T-helper 17 cell (primary cell): ENCODE results near the gene PIK3C2G. TPM values are rescaled to one million over a fixed set of nuclear protein-coding genes. Genes with fewer than 3 reads are reported as not detected.

Experiments
- ATAC-seq: fragments of 150-1000 bp; cut with Tn5 transposase; 2 replicates; pipeline ENCODE4 v1.10.0; 2021; ENCODE audit warnings: mild to moderate bottlenecking, moderate library complexity
- DNase-seq, 3 donors: peaks; one replicate each; pipeline versions ENCODE4 v3.0.0 to v3.0.0-alpha.2; 2020 to 2021
- H3K9me3 ChIP-seq: one replicate; pipeline ENCODE4 v1.7.0; 2013; ENCODE audit warnings: low read length, mild to moderate bottlenecking; ENCODE audit not compliant: control insufficient read depth, poor library complexity, severe bottlenecking
- H3K27ac Mint-ChIP-seq: one replicate; pipeline ENCODE4 v1.8.0; 2022; ENCODE audit warnings: mild to moderate bottlenecking, moderate library complexity, mixed read lengths
- H3K27me3 Mint-ChIP-seq: one replicate; pipeline ENCODE4 v1.8.0; 2022; ENCODE audit warnings: mixed read lengths
- H3K36me3 Mint-ChIP-seq: one replicate; pipeline ENCODE4 v1.8.0; 2022; ENCODE audit warnings: low read depth, mixed read lengths
- H3K4me1 Mint-ChIP-seq: one replicate; pipeline ENCODE4 v1.8.0; 2022; ENCODE audit warnings: mild to moderate bottlenecking, mixed read lengths
- H3K4me3 Mint-ChIP-seq: one replicate; pipeline ENCODE4 v1.8.0; 2022; ENCODE audit warnings: mild to moderate bottlenecking, moderate library complexity, mixed read lengths
- total RNA-seq, 4 donors: library from RNA in 2 of 4; stranded (reverse) in 2 of 4; gene quantifications; one replicate each; pipeline ENCODE4 v1.2.3 and lab custom pipeline; 2022 to 2026

The PIK3C2G gene
- total RNA-seq, 2 donors from 2014 or later = not detected

DNA sequence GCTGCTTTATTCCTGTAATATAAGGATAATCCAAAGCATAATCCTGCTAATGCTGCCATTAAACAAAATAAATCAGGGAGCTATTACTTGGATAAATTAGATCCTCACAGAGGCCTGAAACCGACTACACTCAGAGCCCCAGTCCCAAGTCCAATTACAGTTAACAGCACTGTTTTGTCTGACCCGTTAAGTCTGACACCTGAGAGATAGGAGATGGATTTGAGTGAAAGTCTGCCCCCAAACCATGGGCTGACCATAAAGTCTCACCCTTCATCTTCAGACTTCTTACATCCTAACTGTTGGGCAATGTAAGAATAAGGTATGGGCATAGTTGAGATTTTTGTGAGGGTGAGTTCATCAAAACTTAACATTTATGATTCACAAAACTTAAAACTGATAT is 294.8 kb downstream of the PIK3C2G start:
- Mint-ChIP-seq H3K36me3 (no peaks in the 10 kb centered on the region), H3K4me3 (no peak overlapping the region), H3K27ac (no peak overlapping the region), H3K4me1 (no peaks in the 10 kb centered on the region), H3K27me3 (no peaks in the 10 kb centered on the region)
- ATAC-seq (no peak), DNase-seq (no peak)
- no peaks in the 10 kb centered on the region for H3K9me3 ChIP-seq

DNA sequence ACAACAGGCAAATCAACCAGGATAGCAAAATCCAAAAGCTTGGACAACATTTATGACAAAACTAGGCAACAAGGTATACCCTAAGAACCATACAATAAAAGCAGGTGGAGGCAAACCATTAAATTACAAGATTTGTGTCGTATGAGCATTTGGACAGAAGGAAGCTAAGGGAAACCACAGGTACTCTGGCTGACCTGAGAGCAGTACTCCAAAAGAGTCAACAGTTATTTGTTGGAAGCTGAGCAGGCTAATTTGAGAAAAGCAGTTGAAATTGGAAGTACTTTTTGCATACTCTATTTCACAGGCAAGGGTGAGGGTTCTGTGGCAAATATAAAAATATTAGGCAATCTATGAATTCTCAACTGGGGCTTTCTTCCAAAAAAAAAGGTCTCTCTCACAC is 297.9 kb downstream of the PIK3C2G start:
- DNase-seq (no peak), ATAC-seq (no peak)
- Mint-ChIP-seq H3K4me3 (no peak overlapping the region), H3K36me3 (no peaks in the 10 kb centered on the region), H3K4me1 (no peaks in the 10 kb centered on the region), H3K27me3 (no peaks in the 10 kb centered on the region), H3K27ac (no peak overlapping the region)
- H3K9me3 ChIP-seq = no peaks in the 10 kb centered on the region

DNA sequence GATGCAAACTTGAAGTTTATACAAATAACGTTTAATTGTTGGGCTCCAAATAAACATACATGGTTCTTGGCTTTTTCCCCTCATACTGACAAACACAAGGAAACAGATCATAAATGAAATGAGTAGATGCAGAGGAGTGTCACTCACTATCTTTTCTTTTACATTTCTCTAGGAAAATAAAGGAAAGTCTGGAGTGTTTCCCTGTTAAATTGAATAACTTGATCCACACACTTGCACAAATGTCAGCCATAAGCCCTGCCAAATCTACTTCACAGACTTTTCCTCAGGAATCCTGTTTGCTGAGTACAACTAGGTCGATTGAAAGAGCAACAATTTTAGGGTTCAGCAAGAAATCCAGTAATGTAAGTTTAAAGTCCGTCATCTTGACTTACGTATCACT is 301.2 kb downstream of the PIK3C2G start:
- no peak overlapping the region for H3K4me3 Mint-ChIP-seq
- ATAC-seq = no peak
- H3K27ac Mint-ChIP-seq = no peak overlapping the region
- no peaks in the 10 kb centered on the region for H3K9me3 ChIP-seq
- no peaks in the 10 kb centered on the region for H3K36me3 Mint-ChIP-seq
- DNase-seq = no peak
- no peaks in the 10 kb centered on the region for H3K4me1 Mint-ChIP-seq
- no peaks in the 10 kb centered on the region for H3K27me3 Mint-ChIP-seq

DNA sequence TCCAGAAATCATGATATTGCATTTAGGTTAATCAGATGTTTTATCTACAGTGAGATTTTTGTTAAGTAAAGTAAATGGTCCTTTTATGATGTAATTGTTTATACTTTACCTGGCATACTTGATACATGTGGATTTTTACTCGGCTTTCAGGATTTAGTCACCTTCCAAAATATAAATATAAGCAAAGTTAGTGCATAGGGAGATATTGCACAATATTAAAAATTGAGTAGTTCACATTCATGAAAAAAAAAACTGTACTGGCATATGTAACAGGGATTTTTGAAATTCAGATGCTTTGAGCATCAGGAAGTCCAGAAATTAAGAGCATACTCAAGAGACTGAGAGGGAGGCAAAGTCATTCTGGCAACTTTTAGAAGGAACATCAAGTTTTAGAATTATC is 303.0 kb downstream of the PIK3C2G start:
- H3K4me3 Mint-ChIP-seq = no peak overlapping the region
- H3K9me3 ChIP-seq = no peaks in the 10 kb centered on the region
- no peaks in the 10 kb centered on the region for H3K4me1 Mint-ChIP-seq
- no peaks in the 10 kb centered on the region for H3K36me3 Mint-ChIP-seq
- ATAC-seq (no peak), DNase-seq (no peak)
- no peaks in the 10 kb centered on the region for H3K27me3 Mint-ChIP-seq
- no peak overlapping the region for H3K27ac Mint-ChIP-seq

DNA sequence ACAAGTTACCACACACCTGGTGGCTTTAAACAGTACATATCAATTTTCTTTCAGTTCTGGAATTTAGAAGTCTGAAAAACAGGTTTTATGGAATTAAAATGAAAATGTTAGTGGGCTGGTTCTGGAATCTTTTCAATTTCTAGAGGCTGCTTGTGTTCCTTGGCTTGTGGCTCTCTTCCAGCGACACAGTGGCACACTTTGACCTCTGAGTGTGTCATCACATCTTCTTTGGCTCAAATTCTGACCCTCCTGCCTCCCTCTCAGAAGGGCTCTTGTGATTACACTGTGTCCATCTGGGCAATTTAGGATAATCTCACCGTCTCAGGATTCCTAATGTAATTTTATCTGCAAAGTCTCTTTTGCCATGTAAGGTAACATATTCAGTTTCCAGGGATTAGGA is 306.5 kb downstream of the PIK3C2G start:
- no peak overlapping the region for H3K4me3 Mint-ChIP-seq
- no peak for ATAC-seq
- H3K27ac Mint-ChIP-seq = no peak overlapping the region
- no peaks in the 10 kb centered on the region for H3K27me3 Mint-ChIP-seq
- no peaks in the 10 kb centered on the region for H3K4me1 Mint-ChIP-seq
- DNase-seq = no peak
- no peaks in the 10 kb centered on the region for H3K36me3 Mint-ChIP-seq
- H3K9me3 ChIP-seq = no peaks in the 10 kb centered on the region

DNA sequence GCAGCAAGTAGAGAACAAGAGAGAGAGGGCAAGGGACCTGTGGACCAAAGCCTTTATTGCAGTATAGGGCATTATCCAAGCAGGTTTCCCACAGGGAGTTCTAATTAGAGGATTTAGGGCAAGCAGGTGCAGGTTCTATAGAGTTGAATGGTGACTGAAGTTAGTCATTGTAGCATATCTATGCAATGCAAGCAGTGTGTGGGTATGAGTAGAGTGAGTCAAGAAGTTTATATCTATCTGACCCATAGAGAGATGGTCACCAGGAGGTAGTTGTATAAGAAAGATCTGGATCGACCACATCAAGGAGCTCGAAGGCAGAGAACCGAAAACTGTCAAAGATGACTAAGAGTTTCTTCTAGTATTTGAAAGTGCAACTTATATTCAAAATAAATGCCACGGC is 309.2 kb downstream of the PIK3C2G start:
- Mint-ChIP-seq H3K4me3 (no peak overlapping the region), H3K36me3 (no peaks in the 10 kb centered on the region), H3K27me3 (no peaks in the 10 kb centered on the region), H3K27ac (no peak overlapping the region), H3K4me1 (no peaks in the 10 kb centered on the region)
- ATAC-seq = no peak
- DNase-seq = no peak
- H3K9me3 ChIP-seq = no peaks in the 10 kb centered on the region

DNA sequence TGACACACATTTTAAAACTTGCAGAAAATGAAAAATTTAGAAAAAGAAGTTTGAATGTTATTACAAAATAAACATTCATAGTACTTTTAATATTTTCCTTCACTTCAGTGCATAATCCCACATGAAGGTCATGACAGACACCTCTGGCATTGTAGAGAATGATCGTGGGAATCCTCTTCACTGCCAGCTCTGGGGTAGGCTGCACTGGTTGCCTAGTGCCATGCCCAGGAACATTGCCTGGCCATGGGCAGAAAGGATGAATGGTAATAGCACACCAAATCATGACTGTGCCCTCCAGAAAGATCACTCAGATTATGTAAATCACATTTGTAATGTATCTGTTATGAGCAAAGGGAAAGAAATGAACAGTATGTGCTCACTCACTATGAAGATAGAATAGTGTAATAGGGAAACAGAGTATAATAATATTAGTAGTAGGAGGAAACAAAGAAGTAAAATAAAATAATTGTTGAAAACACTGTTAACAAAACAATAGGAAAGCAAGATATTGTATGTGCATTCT is 314.8 kb downstream of the PIK3C2G start:
- Mint-ChIP-seq H3K27ac (no peak overlapping the region), H3K4me3 (no peak overlapping the region), H3K36me3 (no peaks in the 10 kb centered on the region), H3K27me3 (no peaks in the 10 kb centered on the region), H3K4me1 (no peaks in the 10 kb centered on the region)
- DNase-seq (no peak), ATAC-seq (no peak)
- no peaks in the 10 kb centered on the region for H3K9me3 ChIP-seq

DNA sequence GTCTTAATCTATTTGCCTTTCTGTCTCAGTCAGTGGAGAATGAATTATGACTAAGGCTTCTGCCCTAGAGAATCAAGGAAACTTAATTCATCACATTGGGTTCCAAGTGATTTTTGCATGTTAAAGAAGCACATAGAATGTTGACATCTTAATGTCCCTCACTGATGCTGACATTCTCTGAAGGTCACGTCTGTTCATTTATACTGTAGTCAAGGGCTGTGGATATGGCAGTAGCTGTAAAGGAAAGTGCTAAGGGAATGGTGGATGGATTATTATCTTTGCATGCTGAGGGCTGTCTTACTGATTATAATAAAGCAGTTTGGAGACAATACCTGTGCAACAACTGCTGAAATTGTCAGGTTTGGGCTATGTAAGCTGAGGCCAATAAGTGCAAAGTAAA is 315.3 kb downstream of the PIK3C2G start:
- ATAC-seq = no peak
- DNase-seq = no peak
- no peaks in the 10 kb centered on the region for H3K4me1 Mint-ChIP-seq
- H3K4me3 Mint-ChIP-seq = no peak overlapping the region
- no peaks in the 10 kb centered on the region for H3K27me3 Mint-ChIP-seq
- no peaks in the 10 kb centered on the region for H3K9me3 ChIP-seq
- H3K36me3 Mint-ChIP-seq = no peaks in the 10 kb centered on the region
- no peak overlapping the region for H3K27ac Mint-ChIP-seq

DNA sequence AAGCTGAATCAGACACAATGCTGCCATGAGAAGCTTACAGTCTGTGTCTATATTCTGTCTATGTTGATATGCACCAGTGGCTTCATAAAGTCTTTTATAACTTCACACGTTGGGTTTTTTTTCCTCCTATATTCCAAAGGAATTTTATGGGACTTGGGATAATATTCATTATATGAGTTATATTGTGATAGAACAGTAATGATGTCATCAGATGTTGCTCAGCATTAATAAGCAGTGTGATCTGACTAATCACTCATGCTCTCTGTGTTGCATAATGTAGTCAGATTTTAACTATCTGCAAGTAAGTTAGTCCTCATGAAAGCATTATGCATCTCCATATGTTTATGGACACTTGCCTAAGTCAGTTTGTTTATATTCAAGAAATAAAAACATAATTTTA is 316.9 kb downstream of the PIK3C2G start:
- no peaks in the 10 kb centered on the region for H3K9me3 ChIP-seq
- DNase-seq = no peak
- no peak for ATAC-seq
- no peak overlapping the region for H3K4me3 Mint-ChIP-seq
- no peak overlapping the region for H3K27ac Mint-ChIP-seq
- H3K4me1 Mint-ChIP-seq = no peaks in the 10 kb centered on the region
- H3K36me3 Mint-ChIP-seq = no peaks in the 10 kb centered on the region
- H3K27me3 Mint-ChIP-seq = no peaks in the 10 kb centered on the region

DNA sequence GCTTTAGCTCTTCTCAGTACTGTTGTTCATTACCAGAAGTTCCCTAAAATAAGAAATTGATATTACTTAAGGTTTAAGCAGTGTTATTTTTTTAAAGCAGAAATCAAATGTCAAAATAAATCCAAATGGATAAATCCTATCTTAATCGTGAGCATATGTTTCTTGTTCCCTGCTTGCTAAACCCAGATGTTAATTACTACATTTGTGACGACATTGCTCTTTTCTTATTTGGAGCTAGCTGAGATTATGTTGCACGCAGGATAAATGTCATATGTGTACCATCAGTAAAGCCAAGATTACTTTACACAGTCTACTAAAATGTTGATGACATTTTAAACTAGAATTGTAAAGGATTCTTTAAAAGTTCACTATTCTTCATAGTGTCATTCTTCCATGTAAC is 319.0 kb downstream of the PIK3C2G start:
- DNase-seq (no peak), ATAC-seq (no peak)
- Mint-ChIP-seq H3K4me1 (no peaks in the 10 kb centered on the region), H3K27me3 (no peaks in the 10 kb centered on the region), H3K36me3 (no peaks in the 10 kb centered on the region), H3K4me3 (no peak overlapping the region), H3K27ac (no peak overlapping the region)
- no peaks in the 10 kb centered on the region for H3K9me3 ChIP-seq

DNA sequence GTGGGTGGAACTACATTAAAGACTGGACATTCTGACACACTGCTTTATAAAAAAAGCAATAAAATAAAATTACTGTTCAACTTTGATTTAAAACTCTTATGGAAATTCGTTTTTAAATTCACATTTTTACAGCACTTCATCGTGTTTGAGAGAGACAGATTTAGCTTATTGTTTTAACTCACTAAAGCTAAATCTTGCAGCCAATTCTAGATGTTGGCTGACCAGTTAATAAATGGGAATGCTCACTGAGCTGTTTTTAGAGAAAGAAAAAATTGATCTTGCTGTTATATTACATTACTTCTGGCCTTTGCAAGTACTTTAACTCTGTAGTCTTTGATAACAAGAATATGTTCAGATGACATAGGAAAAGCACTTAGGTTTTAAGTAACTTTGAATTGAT is 319.4 kb downstream of the PIK3C2G start:
- Mint-ChIP-seq H3K4me1 (no peaks in the 10 kb centered on the region), H3K27ac (no peak overlapping the region), H3K4me3 (no peak overlapping the region), H3K36me3 (no peaks in the 10 kb centered on the region), H3K27me3 (no peaks in the 10 kb centered on the region)
- H3K9me3 ChIP-seq = no peaks in the 10 kb centered on the region
- ATAC-seq (no peak), DNase-seq (no peak)

DNA sequence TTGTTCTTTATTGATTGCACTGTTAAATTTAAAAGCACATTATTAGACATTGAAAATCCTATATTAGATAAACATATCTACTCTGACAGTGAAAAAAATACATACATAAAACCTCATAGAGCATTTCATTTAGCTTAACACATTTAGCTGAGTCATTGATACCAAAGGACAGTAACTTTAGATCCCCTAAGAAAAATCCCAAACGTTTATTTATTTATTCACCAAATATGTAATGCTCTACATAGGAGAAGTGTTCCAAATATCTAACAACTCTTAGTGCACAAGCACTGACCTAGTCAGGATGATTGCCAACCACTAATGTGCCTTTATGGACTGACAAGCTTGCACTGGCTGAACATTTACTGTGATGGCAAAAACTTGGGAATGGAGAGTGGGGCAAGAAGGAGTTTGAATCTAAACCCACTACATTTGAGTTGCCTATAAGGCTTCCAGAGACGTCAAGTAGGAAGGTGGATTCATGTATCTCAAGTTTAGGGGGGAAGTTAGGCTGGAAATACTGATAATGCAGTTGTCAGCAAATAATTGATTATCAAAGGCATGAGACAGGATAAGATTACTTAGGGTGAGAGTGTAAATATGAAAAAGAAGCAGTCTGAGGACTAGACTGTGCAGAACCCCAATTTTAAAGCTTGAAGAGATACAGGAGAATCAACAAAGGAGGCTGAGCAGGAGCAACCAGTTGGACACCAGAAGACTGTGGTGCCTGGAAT is 320.1 kb downstream of the PIK3C2G start:
- Mint-ChIP-seq H3K36me3 (no peaks in the 10 kb centered on the region), H3K4me3 (no peak overlapping the region), H3K4me1 (no peaks in the 10 kb centered on the region), H3K27me3 (no peaks in the 10 kb centered on the region), H3K27ac (no peak overlapping the region)
- no peak for DNase-seq
- H3K9me3 ChIP-seq = no peaks in the 10 kb centered on the region
- no peak for ATAC-seq

DNA sequence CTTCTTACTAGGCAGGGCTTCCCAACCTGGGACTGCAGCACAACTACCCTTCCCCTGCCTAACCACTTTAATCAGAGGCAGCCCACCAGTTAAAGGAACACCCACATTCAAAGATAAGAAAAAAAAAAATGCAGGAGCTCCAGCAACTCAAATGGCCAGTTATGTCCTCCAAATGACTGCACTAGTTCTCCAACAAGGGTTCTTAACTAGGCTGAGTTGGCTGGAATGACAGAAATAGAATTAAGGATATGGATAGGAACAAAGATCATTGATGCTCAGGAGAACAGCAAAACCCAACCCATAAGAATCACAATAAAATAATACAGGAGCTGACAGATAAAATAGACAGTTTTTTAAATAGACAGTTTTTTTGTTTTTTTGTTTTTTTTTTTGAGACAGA is 322.3 kb downstream of the PIK3C2G start:
- H3K4me3 Mint-ChIP-seq = no peak overlapping the region
- H3K9me3 ChIP-seq = no peaks in the 10 kb centered on the region
- H3K36me3 Mint-ChIP-seq = no peaks in the 10 kb centered on the region
- ATAC-seq = no peak
- no peaks in the 10 kb centered on the region for H3K4me1 Mint-ChIP-seq
- no peak for DNase-seq
- H3K27ac Mint-ChIP-seq = no peak overlapping the region
- no peaks in the 10 kb centered on the region for H3K27me3 Mint-ChIP-seq

DNA sequence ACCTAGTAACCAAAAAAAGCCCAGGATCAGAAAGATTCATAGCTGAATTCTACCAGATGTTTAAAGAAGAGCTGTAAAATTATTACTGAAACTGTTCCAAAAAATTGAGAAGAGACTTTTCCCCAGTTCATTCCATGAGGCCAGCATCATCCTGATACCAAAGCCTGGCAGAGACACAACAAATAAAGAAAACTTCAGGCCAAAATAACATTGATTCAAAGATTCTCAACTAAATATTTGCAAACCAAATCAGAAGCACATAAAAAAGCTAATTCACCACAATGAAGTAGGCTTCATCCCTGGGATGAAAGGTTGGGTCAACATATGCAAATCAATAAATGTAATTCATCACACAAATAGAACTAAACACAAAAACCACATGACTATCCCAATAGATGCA is 325.3 kb downstream of the PIK3C2G start:
- no peaks in the 10 kb centered on the region for H3K9me3 ChIP-seq
- Mint-ChIP-seq H3K36me3 (no peaks in the 10 kb centered on the region), H3K4me3 (no peak overlapping the region), H3K27ac (no peak overlapping the region), H3K27me3 (no peaks in the 10 kb centered on the region), H3K4me1 (no peaks in the 10 kb centered on the region)
- no peak for ATAC-seq
- DNase-seq = no peak
